Measurements from ENCODE around the gene MYH11.
"Not testable (repeated sequence)": the region's sequence is repeated elsewhere in the genome, so short reads cannot be mapped to it uniquely, and the experiment has no call there.

Gene MYH11

DNA sequence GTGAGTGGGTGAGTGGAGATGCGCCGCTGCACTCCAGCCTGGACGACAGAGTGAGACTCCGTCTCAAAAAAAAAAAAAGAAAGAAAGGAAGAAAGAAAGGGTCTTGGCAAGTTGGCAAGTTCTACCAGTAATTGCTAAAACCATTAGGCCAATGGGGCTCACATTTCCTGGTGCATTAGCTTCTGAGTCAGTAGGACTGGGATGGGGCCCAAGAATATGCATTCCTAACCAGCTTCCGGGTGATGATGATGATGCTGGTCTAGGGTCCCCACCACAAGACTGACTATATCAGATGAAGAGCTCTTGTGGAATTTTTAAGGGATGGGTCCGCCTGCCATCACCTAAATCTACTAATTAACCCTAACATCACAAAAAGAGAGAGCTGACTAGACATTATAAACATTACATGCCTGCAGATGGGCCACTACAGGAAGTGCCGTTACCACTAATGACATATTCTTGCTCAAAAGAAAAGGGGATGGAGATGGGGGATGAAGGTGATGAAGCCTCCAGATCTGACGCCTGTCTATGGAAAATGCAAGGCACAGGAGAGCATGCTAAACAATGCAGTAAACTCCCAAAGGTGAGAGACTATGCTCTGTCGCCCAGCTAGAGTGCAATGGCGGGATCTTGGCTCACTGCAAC, 13.1 kb downstream of the MYH11 start:
- H3K4me1 ChIP-seq (ENCODE audit: insufficient read depth, low read length, poor library complexity, severe bottlenecking): no peaks in the 10 kb centered on the region
- H3K36me3 ChIP-seq (ENCODE audit: insufficient read depth, low read length): no peaks in the 10 kb centered on the region
- H3K9me2 ChIP-seq (replicated peaks; ENCODE audit: low read depth, low read length): no peaks in the 10 kb centered on the region
- no peaks in the 10 kb centered on the region for H3K27me3 ChIP-seq (ENCODE audit: insufficient read depth, low read length, poor library complexity, severe bottlenecking)
- no peaks in the 10 kb centered on the region for H4K20me1 ChIP-seq (ENCODE audit: insufficient read depth, low read length, poor library complexity, severe bottlenecking)
- H3F3A ChIP-seq (ENCODE audit: low read depth): no peaks in the 10 kb centered on the region
- H3K9me3 ChIP-seq (ENCODE audit: insufficient read depth, low read depth, low read length): no peaks in the 10 kb centered on the region
- H3K9ac ChIP-seq (ENCODE audit: low read depth, low read length, poor library complexity, severe bottlenecking): no peak overlapping the region
- H3K4me2 ChIP-seq (ENCODE audit: low read depth, low read length, poor library complexity, severe bottlenecking): no peak overlapping the region
- no peak overlapping the region for H2AFZ ChIP-seq (ENCODE audit: low read length)
- TF ChIP-seq CTCF (conservative IDR thresholded peaks at IDR 0.05; ENCODE audit: low read length) (no peak), EZH2phosphoT487 (IDR thresholded peaks at IDR 0.05; ENCODE audit: borderline replicate concordance) (no peak)
- H3K4me3 ChIP-seq (ENCODE audit: low read length, poor library complexity, severe bottlenecking): no peak overlapping the region
- no peaks in the 10 kb centered on the region for H3K79me2 ChIP-seq (ENCODE audit: insufficient read depth, low read length)

GRCh38 chr16:15839204-15839603, 17.6 kb downstream of the MYH11 start:
- H3K4me1 ChIP-seq (ENCODE audit: insufficient read depth, low read length, poor library complexity, severe bottlenecking); H3K27me3 ChIP-seq (ENCODE audit: insufficient read depth, low read length, poor library complexity, severe bottlenecking); H3F3A ChIP-seq (ENCODE audit: low read depth); H2AFZ ChIP-seq (ENCODE audit: low read length); H3K9ac ChIP-seq (ENCODE audit: low read depth, low read length, poor library complexity, severe bottlenecking); H3K36me3 ChIP-seq (ENCODE audit: insufficient read depth, low read length); H3K4me3 ChIP-seq (ENCODE audit: low read length, poor library complexity, severe bottlenecking); H3K4me2 ChIP-seq (ENCODE audit: low read depth, low read length, poor library complexity, severe bottlenecking); H3K79me2 ChIP-seq (ENCODE audit: insufficient read depth, low read length); H3K9me2 ChIP-seq (replicated peaks; ENCODE audit: low read depth, low read length); H3K9me3 ChIP-seq (ENCODE audit: insufficient read depth, low read depth, low read length); H4K20me1 ChIP-seq (ENCODE audit: insufficient read depth, low read length, poor library complexity, severe bottlenecking): not testable (repeated sequence)

DNA sequence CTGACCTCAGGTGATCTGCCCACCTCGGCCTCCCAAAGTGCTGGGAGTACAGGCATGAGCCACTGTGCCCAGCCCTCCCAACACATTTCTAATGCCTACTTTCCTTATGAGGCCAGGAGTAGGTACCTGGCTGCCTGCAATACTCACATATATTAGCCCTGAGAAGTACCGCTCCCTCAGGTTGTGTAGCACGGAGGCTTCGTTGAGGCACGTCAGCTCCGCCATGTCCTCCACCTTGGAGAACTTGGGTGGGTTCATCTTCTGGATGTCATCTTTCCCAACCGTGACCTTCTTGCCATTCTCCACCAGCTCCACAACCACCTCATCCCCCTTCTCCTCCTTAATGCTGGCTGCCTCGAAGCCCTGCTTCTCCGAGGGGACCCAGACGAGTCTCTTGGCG, 19.1 kb downstream of the MYH11 start:
- Histone ChIP-seq H3K36me3 (ENCODE audit: insufficient read depth, low read length) (no peaks in the 10 kb centered on the region), H3K27me3 (ENCODE audit: insufficient read depth, low read length, poor library complexity, severe bottlenecking) (no peaks in the 10 kb centered on the region), H3K4me3 (ENCODE audit: low read length, poor library complexity, severe bottlenecking) (no peak overlapping the region), H3K4me1 (ENCODE audit: insufficient read depth, low read length, poor library complexity, severe bottlenecking) (no peaks in the 10 kb centered on the region), H3K9ac (ENCODE audit: low read depth, low read length, poor library complexity, severe bottlenecking) (no peak overlapping the region), H3K9me3 (ENCODE audit: insufficient read depth, low read depth, low read length) (no peaks in the 10 kb centered on the region), H3F3A (ENCODE audit: low read depth) (no peaks in the 10 kb centered on the region), H2AFZ (ENCODE audit: low read length) (no peak overlapping the region), H3K9me2 (replicated peaks; ENCODE audit: low read depth, low read length) (no peaks in the 10 kb centered on the region), H4K20me1 (ENCODE audit: insufficient read depth, low read length, poor library complexity, severe bottlenecking) (no peaks in the 10 kb centered on the region), H3K79me2 (ENCODE audit: insufficient read depth, low read length) (no peaks in the 10 kb centered on the region), H3K4me2 (ENCODE audit: low read depth, low read length, poor library complexity, severe bottlenecking) (no peak overlapping the region)
- TF ChIP-seq EZH2phosphoT487 (IDR thresholded peaks at IDR 0.05; ENCODE audit: borderline replicate concordance): no peak
- TF ChIP-seq CTCF (conservative IDR thresholded peaks at IDR 0.05; ENCODE audit: low read length): no peak

GRCh38 chr16:15836965-15837611, 19.7 kb downstream of the MYH11 start:
- Histone ChIP-seq H3K4me2 (ENCODE audit: low read depth, low read length, poor library complexity, severe bottlenecking) (no peak overlapping the region), H4K20me1 (ENCODE audit: insufficient read depth, low read length, poor library complexity, severe bottlenecking) (no peaks in the 10 kb centered on the region), H3K27me3 (ENCODE audit: insufficient read depth, low read length, poor library complexity, severe bottlenecking) (no peaks in the 10 kb centered on the region), H3K36me3 (ENCODE audit: insufficient read depth, low read length) (no peaks in the 10 kb centered on the region), H3K4me1 (ENCODE audit: insufficient read depth, low read length, poor library complexity, severe bottlenecking) (no peaks in the 10 kb centered on the region), H3K9me2 (replicated peaks; ENCODE audit: low read depth, low read length) (no peaks in the 10 kb centered on the region), H3K79me2 (ENCODE audit: insufficient read depth, low read length) (no peaks in the 10 kb centered on the region), H3K4me3 (ENCODE audit: low read length, poor library complexity, severe bottlenecking) (no peak overlapping the region), H2AFZ (ENCODE audit: low read length) (no peak overlapping the region), H3K9me3 (ENCODE audit: insufficient read depth, low read depth, low read length) (no peaks in the 10 kb centered on the region), H3K9ac (ENCODE audit: low read depth, low read length, poor library complexity, severe bottlenecking) (no peak overlapping the region), H3F3A (ENCODE audit: low read depth) (no peaks in the 10 kb centered on the region)
- no peak for TF ChIP-seq EZH2phosphoT487 (IDR thresholded peaks at IDR 0.05; ENCODE audit: borderline replicate concordance)
- TF ChIP-seq CTCF (conservative IDR thresholded peaks at IDR 0.05; ENCODE audit: low read length): no peak

Data from Loucy (cell line).